GM21786 (cell line): ENCODE results near the gene OSBPL9.
"Not testable (repeated sequence)": the region's sequence is repeated elsewhere in the genome, so short reads cannot be mapped to it uniquely, and the experiment has no call there.

Experiments
- ATAC-seq: cut with Tn5 transposase; IDR thresholded peaks from one replicate; pipeline ENCODE4 v1.9.1; 2021; ENCODE audit not compliant: unreplicated experiment

The OSBPL9 gene

DNA sequence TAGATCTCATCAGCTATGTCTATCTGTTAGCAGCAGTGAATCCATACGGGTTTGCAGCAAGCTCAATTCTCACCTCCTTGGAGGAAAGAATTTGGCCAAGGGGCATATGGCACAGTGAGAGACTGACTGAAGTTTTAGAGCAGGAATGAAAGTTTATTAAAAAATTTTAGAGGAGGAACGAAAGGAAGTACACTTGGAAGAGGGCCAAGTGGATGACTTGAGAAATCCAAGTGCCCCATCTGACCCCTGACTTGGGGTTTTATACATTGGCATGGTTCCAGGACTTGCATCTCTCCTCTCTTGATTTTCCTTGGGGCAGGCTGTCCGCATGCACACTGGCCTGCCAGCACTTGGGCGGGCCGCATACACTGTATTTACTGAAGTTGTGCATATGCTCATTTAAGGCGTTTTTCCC lies 9.2 kb upstream of the OSBPL9 start:
- no peak for ATAC-seq

DNA sequence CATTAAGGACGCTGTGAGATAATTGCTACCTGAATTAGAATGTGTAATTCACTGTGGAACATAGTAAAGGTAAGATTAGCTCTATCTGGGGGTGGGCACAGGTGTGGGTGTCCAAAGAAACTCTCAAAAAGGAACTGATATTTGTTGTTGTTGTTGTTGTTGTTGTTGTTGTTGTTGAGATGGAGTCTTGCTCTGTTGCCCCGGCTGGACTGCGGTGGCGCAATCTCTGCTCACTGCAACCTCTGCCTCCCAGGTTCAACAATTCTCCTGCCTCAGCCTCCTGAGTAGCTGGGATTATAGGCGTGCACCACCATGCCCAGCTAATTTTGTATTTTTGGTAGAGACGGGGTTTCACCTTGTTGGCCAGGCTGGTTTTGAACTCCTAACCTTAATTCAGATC lies 6.8 kb upstream of the OSBPL9 start:
- not testable (repeated sequence) for ATAC-seq

DNA sequence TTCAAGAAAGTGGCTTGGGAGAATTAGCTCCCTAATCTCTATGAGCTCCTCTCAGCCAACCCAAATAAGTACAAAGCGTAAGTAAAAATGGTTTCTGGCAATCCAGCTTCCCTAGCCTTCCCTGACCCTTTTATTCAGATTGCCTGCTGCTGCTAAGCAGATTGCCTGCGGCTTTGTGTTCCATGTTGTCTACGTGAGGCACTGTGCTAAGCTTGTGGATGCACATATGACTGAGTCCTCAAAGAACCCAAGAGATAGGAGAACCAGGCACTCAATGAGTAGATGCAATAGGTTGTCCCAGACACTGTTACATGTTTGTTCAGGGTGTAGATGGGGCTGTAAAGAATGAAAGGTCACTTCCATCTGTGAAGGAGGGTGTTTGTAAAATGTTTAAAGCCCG lies 6.3 kb upstream of the OSBPL9 start:
- no peak for ATAC-seq

DNA sequence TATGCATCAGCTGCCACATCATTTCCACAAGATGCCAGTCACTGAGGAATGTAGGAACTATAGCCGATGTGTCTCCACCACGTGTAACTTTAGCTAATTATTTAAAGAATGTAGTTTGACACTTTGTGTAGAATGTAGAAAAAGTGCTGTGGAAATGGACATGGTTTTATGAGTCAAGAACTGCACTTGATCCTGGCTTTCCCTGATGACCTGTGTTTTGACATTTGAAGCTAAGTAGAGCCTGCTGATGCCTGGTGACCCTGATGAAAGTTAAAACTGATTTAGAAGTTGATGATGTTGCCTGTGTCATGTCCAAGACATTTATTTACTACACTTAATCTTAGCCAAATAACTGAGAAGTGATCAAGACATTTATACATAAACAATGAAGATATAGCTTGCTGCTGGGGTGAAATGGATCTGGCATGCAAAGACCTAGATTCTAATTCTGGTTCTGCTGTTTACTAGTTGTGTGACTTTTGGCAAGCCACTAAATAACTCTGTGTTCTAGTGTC lies 4.4 kb upstream of the OSBPL9 start:
- no peak for ATAC-seq

DNA sequence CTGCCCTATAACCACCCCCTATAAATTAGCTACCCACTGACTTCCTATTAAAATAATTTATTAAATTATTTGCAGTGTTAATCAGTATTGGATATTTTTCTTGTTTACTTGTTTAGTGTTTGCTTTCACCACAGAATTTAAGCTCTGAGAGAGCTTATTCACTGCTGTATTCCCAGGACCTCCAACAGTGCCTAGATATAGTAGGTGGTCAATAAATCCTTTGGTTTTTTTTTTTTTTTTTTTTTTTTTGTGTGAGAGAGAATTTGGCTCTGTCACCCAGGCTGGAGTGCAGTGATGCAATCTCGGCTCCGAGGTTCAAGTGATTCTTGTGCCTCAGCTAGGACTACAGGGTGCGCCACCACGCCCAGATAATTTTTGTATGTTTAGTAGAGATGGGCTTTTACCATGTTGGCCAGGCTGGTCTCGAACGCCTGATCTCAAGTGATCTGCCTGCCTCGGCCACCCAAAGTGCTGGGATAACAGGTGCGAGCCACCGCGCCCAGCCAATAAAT lies 1.1 kb upstream of the OSBPL9 start:
- no peak for ATAC-seq

DNA sequence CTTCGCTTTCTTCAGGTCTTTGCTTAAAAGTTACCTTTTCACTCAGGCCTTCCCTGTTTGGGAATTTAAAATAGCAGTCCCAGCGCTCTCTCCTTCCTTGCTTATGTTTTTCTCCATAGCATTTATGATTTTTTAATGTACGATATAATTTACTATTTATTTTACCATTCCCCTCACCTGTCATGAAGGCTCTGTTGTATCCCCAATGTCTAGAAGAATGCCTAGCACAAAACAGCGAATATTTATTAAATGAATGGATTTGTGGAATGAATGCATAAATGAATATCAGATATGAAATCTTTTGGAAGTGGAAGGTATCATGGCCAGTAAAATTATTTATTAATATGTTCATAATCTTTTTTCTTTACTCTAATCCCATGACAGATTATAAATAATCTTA lies 402 bp upstream of the OSBPL9 start:
- no peak for ATAC-seq

DNA sequence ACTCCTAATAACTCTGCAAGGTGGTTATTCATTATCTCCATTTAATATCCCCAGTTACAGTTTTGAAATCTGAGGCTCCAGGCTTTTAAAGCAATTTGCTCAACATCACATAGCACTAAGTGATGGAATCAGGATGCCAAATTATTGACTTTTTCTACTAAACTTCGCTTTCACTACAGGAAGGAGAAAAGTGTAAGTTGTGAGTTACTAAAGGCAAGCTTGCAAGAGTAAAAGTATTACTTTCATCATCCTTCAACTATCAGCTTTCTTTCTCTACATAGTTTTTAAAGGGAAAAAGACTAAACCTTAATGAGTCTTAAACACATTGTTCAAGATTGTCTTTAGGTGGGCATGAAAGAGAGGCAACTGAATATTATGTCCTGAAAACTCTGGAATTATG lies 1.8 kb downstream of the OSBPL9 start:
- no peak for ATAC-seq

DNA sequence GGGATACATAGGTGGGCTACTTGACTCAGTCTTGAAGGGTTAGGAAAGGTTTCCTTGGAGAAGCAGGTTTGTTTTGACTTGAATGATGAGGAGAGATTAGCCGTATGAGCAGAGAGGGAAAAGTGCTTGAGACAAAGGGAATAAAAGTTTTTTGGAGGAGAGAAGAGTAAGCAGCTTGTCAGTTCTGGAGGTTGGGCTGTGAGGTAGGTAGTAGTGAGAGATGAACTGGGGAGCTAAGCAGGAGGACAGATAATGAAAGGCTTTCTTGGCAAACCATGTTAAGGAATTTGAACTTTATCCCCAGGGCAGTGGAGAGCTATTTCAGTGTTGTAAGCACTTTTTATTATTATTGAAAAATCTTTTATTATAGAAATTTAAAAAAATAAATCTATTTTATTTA lies 3.6 kb downstream of the OSBPL9 start:
- no peak for ATAC-seq

DNA sequence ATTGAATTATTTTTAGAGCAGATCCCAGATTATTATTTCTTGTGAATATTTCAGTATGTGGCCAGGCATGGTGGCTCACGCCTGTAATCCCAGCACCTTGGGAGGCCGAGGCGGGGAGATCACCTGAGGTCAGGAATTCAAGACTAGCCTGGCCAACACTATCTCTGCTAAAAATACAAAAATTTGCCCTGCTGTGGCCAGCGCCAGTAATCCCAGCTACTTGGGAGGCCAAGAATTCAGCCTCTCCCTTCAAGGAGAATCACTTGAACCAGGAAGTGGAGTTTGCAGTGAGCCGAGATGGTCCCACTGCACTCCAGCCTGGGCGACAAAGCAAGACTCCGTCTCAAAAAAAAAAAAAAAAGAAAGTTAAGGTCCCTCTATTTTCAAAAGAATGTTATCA lies 4.3 kb downstream of the OSBPL9 start:
- no peak for ATAC-seq

DNA sequence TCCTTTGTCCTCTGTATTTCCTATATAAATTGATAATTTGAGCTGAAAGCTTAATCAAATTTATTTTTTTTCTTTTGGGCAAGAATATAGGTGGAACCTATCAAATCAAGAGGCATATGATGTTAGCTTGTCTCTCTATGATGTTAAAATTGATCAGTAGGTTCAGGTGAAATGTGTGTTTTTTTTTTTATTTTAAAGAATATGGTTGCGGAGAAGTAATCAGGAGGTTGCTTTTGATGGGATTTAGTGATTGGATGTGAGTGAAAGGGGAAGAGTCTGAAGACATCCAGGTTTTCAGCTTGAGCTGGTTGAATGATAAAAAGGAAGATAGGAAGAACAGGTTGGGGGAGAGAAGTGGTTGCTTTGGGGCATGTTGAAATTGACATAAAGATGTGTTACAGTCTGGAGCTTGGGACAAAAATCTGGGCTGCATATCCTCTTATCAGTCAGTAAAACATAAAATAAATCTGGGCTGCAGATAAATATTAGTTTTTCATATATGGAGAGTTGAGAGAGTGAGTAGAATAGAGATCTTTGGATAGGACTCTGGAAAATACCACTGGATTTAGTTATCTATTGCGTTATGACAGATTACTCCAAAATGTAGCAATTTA lies 5.1 kb downstream of the OSBPL9 start:
- ATAC-seq = no peak

DNA sequence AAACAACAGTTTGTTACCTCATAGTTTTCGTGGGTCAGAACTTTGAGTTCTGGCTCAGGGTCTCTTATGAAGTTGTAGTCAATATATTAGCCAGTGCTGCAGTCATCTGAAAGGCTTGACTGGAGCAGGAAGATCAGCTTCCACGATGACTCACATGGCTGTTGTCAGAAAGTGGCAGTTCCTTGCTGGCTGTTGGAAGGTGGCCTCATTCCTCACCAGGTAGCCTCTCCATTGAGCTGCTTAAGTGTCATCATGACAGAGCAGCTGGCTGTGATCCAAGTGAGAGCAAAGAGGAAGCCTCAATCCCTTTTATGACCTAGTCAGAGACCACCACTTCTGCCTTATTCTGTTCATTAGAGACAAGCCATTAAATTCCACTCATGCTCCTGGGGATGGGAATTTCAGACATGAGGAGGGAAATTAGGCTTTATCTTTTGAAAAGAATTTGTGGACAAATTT lies 5.6 kb downstream of the OSBPL9 start:
- ATAC-seq = no peak

DNA sequence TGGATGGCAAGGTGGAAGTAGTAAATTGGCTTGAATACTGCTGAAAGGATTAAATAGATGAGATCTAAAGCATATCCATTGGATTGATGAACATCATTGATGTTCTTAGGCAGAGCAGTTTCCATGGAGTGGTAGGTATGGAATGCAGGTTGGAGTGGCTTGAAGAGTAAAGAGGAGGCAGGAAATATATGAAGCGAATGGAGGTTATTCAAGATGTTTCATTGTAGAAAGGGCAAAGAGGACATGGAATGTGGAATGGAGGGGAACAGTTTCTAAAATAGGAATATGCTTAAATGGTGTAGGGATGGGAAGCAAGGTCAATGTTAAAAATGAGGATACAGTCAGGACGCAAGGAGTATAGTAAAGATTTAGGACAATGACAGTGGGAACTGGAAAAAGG lies 6.1 kb downstream of the OSBPL9 start:
- ATAC-seq = no peak

DNA sequence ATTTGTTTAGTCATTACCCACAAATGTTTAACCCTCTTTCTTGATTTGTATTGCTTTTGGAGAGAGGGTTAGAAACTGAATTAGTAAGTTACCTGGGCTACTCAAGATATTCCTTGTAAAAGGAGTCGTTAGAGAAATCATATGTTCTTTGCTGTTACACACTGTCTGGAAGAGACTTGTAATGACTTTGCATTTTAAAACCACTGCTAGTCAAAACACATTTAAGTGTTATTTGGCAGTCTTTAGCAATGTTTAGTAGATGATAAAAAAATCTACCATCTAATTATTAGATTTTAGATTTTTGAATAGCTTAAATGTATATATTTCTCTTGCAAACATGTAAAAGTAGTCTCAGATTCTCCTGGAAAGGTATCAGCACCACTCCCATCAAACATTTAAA lies 6.6 kb downstream of the OSBPL9 start:
- ATAC-seq = no peak

DNA sequence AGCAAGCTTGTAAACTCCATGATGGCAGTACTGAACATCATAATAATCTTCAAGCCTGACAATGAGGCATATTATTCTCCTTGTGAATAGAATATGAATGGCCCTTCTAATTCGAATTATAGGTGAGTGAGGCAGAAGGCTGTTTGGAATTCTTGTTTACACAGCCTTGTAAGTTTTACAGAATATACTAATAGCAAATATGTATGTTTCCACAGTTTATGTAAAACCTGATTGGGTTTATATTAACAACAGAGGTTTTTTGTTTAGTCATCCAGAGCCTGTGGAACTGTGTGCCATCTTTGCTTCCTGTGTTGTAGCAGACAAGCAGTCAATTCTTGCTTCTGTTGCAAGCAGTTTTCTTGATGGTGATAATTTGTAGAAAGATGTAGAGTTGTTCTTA lies 8.0 kb downstream of the OSBPL9 start:
- ATAC-seq = no peak

DNA sequence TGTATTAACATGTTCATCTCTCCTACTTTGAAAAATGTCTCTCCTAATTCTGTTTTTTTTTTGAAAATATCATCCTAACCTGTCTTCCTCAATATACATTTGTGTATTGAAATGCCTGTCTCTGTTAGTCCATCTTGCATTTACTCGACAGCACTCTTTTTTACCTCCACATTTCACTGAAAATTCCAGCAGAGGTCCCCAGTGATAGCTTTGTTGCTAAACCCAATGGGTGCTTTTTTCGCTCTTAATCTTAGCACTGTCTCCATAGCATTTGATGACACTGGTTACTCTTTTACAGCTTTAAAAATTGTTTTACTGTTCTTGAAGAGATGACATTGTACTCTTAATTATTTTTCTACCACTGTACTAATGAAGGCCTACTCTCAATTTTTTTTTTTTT lies 10.8 kb downstream of the OSBPL9 start:
- no peak for ATAC-seq

DNA sequence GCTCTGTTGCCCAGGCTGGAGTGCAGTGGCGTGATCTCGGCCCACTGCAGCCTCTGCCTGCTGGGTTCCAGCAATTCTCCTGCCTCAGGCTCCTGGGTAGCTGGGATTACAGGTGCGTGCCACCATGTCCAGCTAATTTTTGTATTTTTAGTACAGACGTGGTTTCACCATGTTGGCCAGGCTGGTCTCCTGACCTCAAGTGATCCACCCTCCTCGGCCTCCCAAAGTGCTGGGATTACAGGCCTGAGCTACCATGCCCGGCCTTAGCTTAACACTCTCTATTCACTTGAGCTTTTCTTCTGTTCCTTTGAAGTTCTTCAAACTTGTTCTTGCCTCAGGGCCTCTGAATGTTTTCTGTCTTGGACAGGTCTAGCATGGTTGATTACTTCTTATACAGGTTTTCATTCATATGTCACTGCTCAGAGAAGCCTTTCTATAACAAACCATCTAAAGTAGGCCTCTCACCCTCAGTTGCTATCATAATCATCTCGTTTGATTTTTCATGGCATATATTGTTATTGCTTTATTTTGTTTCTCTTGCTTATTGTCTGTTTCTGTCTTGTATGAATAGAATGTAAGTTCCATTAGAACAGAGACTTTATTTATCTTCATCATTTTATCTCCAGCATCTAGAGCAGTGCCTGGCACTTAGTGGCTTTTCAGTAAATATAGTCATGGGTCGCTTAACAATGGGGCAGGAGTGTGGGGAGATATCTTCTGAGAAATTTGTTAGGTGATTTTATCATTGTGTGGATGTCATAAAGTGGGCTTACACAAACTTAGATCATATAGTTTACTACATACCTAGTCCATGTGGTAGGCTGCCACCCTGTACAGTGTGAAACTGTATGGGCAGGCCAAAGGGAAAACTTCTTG lies 12.1 kb downstream of the OSBPL9 start:
- ATAC-seq = no peak

DNA sequence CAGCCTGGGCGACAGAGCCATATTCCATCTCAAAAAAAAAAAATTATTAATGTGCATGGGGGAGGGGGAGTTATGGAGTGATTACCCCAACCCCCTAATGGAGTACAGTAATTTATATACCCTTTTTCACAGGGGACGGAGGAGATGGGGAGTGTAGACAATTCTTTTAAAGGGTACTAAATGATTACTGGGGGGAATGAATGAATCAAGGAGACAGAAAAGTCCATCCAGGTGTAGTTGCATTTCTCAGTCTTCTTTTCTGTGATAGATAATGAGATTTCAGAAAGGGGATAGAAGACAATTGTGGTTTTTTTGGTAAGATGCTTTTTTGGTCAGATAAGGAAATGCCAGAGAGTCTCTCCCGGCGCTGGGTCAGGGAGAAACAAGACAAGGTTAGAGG lies 13.0 kb downstream of the OSBPL9 start:
- no peak for ATAC-seq

DNA sequence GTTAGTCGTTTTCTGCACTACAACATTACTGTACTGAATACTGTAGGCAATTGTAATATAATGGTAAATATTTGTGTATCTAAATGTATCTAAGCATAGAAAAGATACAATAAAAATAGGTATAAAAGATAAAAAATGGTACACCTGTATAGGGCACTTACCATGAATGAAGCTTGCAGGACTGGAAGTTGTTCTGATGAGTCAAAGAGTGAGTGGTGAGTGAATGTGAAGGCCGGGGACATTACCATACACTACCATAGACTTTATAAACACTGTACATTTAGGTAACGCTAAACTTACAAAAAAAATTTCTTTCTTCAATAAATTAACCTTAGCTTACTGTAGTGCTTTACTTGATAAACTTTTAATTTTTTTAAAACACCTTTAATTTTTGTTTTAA lies 13.5 kb downstream of the OSBPL9 start:
- no peak for ATAC-seq

DNA sequence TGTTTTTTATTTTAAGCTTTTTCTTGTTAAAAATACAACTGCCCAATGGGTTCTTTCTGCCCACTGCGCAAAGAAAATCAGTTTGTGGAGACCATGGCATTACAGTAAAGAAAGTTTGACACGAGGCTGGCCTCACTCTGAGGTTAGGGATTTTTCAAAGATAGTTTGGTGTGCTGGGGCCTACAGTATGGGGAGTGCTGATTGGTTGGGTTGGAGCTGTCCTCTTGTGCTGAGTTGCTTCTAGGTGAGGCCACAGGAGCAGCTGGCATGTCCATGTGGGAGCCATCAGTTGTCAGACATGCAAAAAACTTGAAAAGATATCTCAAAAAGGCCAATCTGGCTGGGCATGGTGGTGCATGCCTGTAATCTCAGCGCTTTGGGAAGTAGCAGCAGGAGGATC lies 14.0 kb downstream of the OSBPL9 start:
- ATAC-seq = no peak

DNA sequence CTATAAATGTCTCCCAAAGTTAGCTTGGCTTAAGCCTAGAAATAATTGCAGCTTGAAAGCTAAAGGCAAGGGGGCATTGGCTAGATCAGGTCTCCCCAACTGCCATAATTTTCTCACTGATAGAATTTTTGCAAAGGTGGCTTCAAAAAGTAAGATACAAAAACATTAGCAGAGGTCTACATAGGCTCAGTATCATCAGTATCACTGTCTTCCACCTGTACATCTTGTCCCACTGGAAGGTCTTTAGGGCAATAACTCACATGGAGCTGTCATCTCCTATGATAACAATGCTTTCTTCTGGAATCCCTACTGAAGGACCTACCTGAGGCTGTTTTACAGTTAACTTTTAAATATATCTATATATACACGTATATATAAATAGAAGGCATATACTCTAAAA lies 14.9 kb downstream of the OSBPL9 start:
- no peak for ATAC-seq

DNA sequence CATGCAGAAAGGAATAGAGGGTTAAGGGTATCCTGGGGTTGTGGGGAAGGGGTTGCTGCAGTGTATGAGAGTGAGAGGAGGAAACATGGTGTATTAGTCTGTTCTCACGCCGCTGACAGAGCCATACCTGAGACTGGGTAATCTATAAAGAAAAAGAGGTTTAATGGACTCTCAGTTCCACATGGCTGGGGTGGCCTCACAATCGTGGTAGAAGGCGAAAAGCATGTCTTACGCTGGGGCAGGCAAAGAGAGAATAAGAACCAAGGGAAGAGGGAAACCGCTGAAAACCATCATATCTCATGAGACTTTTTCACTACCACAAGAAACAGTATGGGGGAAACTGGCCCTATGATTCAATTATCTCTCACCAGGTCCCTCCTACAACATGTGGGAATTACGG lies 17.7 kb downstream of the OSBPL9 start:
- ATAC-seq = no peak

DNA sequence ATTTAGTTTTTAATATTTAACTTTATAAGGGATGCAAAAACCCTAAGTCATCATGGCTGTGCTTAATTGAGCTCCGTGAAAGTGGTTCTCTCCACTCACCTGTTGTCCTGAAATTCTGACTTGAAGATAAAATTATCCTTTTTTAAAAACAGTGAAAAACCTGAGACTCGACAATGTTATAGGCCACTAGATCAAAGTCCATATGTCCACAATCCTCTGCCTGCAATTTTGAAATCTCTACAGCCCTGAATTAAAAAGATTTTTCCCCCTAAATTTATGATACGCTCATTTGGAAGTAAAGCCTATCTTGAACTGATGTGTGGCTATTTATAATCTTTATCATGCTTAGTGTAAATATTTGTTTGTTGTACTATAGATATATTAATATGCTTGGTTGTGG lies 18.7 kb downstream of the OSBPL9 start:
- ATAC-seq = no peak
